ENCODE data around the gene RIPPLY1.

RIPPLY1 gene

DNA sequence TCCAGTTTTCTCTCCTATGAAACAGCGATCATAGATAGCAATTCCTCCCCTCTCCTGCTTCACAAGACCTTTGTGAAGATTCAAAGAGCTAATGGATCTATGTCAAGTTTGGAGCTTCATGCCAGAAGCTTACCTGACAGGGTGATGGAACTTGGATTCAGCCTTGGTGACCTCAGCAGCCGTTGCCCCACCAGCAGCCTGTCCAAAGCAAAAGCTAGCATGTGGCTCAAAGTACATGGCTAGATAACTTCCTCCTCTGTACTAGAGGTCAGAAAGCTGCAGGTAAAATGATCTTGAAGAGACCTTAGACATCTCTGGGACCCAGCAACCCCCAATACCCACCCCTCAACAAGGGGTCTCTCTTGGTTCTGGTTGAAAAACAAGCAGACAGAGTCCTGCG, 1.8 kb downstream of the RIPPLY1 start:
- TF ChIP-seq CTCF (IDR thresholded peaks at IDR 0.05; ENCODE audit: extremely low read depth, missing control alignments), result no peak
- DNase-seq (ENCODE audit: low spot score), result no peak

DNA sequence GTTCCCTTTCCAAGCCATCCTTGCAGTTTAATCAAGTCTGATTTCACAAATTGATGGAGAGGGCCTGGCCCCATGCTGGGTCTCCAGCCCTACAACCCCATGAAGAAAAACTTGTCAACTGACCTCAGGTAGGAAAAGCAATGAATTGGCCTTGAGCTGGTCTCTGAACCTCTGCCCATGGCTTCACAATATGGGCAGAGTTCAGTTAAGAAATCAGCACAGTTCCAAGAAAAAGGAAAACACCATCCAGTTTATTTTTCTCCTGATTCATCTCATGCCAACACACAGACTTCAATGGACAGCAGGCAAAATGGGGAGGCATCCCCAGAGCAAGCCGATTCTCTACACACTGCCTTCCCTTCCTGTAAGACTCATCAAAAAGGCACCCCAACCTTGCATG, 3.3 kb downstream of the RIPPLY1 start:
- TF ChIP-seq CTCF (IDR thresholded peaks at IDR 0.05; ENCODE audit: extremely low read depth, missing control alignments), result no peak
- no peak for DNase-seq (ENCODE audit: low spot score)

DNA sequence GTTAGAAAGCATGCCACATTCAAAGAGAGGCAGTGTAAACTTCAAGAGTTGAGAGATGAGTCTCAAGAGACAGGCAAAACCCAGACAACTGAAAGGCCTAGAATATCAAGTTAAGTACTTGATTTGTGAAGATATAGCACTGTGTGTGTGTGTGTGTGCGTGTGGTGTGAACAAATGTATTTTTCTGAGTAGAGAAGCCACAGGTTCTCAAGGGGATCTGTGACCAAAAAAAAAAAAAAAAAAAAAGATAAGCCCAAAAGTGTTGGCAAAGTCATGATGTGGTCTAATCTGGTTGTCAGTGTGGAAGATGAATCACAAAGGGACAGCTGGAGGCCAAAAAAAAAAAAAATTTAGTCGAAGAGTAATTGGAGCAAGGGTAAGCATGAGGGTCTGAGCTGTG, 3.9 kb downstream of the RIPPLY1 start:
- TF ChIP-seq CTCF (IDR thresholded peaks at IDR 0.05; ENCODE audit: extremely low read depth, missing control alignments), result no peak
- no peak for DNase-seq (ENCODE audit: low spot score)

DNA sequence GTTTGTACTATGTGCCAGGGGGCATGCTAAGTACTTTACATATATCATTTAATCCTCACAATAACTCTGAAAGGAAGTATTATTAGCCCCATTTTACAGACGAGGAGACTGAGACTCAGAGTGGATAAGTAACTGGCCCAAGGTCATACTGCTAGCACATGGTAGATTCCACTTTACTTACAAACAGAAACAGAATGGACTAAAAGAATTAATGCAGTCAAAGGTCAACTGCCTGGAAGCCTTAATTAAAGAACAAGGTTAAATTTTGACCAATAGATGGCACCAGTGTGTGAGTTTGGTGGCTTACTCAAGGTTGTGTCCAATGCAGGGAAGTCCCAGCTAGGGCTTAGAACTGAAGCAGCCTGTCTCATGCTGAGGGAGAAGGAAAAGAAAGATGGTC, 4.7 kb downstream of the RIPPLY1 start:
- TF ChIP-seq CTCF (IDR thresholded peaks at IDR 0.05; ENCODE audit: extremely low read depth, missing control alignments), result no peak
- DNase-seq (ENCODE audit: low spot score), result peak; percentile 18

DNA sequence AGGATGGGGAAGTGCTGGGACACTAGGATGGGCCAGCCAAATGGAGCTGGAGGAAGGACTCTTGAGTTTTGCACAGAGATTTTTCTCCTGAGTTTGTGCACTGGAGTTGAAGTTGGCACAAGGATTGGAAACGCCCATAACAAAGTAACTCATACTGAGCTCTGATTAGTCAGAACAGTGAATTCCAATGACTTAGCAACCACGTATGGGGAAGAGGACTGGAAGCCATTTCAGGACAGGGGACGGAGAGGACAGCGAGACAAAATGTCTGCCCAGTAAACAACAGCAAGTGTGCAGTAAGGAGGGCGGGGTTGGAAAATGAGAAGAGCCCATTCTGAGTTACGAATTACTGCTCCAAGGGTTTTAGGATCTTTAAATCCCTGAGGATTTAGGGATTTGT, 5.9 kb downstream of the RIPPLY1 start:
- no peak for TF ChIP-seq CTCF (IDR thresholded peaks at IDR 0.05; ENCODE audit: extremely low read depth, missing control alignments)
- DNase-seq (ENCODE audit: low spot score), result no peak

DNA sequence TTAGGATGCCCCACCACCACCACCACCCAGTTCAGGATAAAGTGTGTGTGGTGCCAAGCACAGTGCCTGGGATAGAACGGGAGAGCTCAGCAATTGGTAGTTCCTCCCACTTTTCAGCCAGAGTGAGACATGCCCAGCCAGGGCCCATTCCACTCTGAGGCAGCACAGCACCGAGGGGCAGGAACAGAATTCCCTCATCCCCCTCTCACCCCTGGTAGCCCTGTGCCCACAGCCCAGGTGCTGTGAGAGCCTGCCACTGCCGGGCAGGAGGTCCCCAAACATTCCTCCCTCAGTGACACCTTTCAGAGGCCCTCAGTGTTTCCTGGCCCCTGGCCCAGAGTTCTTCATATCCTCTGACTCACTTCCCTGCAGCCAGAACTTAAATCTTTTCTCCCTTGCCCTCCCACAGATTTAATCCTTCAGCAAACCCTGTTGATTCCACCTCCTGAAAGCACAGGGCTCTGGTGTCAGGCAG, 8.1 kb downstream of the RIPPLY1 start:
- TF ChIP-seq CTCF (IDR thresholded peaks at IDR 0.05; ENCODE audit: extremely low read depth, missing control alignments), result no peak
- no peak for DNase-seq (ENCODE audit: low spot score)

- TF ChIP-seq CTCF (IDR thresholded peaks at IDR 0.05; ENCODE audit: extremely low read depth, missing control alignments), result peak; percentile 76
- peak; percentile 16 for DNase-seq (ENCODE audit: low spot score)
These were observed 8.7 kb downstream of the RIPPLY1 start for GRCh38 chrX:106894392-106894909.

Data from GM20000 (cell line).